Uterus (tissue), 4 donors: ENCODE results near the gene KCNAB2. TPM values are rescaled to one million over a fixed set of nuclear protein-coding genes. Genes with fewer than 3 reads are reported as not detected.
"Not testable (repeated sequence)": the region's sequence is repeated elsewhere in the genome, so short reads cannot be mapped to it uniquely, and the experiment has no call there.

Experiments
- DNase-seq, 2 donors: peaks; one replicate each; pipeline ENCODE4 v3.0.0-alpha.2; 2019 to 2020
- H3K27ac ChIP-seq, 2 donors: fragments of 200-600 bp; sonication (generic); 1 replicate in 1 of 2; 2 replicates in 1 of 2; pipeline ENCODE4 v1.5.1; 2016 to 2018
- H3K27me3 ChIP-seq, 2 donors: fragments of 200-600 bp; sonication (generic); one replicate each; pipeline ENCODE4 v1.5.1; 2018 to 2019; ENCODE audit warnings: control low read depth in 1 of 2
- H3K36me3 ChIP-seq, 2 donors: fragments of 200-600 bp; sonication (generic); one replicate each; pipeline ENCODE4 v1.5.1; 2019; ENCODE audit warnings: control low read depth in 1 of 2
- H3K4me1 ChIP-seq, 2 donors: fragments of 200-600 bp; sonication (generic); one replicate each; pipeline ENCODE4 v1.5.1; 2018 to 2019; ENCODE audit warnings: control low read depth in 1 of 2
- H3K4me3 ChIP-seq, 2 donors: fragments of 200-600 bp; sonication (generic); 1 replicate in 1 of 2; 2 replicates in 1 of 2; pipeline ENCODE4 v1.5.1; 2018 to 2019; ENCODE audit warnings: mild to moderate bottlenecking in 1 of 2
- H3K9me3 ChIP-seq, 2 donors: fragments of 200-600 bp; sonication (generic); one replicate each; pipeline ENCODE4 v1.5.1; 2019; ENCODE audit warnings: control low read depth in 1 of 2
- POLR2A ChIP-seq, 2 donors: fragments of 450-650 bp; IDR thresholded peaks; one replicate each; pipeline ENCODE4 v1.6.1; 2016; ENCODE audit warnings: antibody characterized with exemption in 2 of 2, mild to moderate bottlenecking in 1 of 2, moderate library complexity in 1 of 2
- intact Hi-C: fragments of 100-400 bp; cut with DNase I; formaldehyde crosslinking; loops from one replicate; pipeline ENCODE4 v1.15.1; 2023; ENCODE audit warnings: low total_unique reads
- total RNA-seq, 4 donors: library from RNA; depleted of rRNA in 3 of 4; stranded (reverse); fragments of >200 nt in 3 of 4; gene quantifications; one replicate each; pipeline versions ENCODE4 v1.1.0 to v1.2.4, GENCODE V29; 2014 to 2023
- TF ChIP-seq, protein P1 (sequence below), 4 experiments: fragments of 200-600 bp in 2 of 4; fragments of 450-650 bp in 2 of 4; sonication (generic) in 2 of 4; IDR thresholded peaks; one replicate each; pipeline ENCODE4 v1.5.1; 2016 to 2019; ENCODE audit warnings: antibody characterized with exemption in 4 of 4, mild to moderate bottlenecking in 2 of 4, moderate library complexity in 1 of 4
- donor health status: DM: yes; HTN: yes; CAD: no.

The KCNAB2 gene
- total RNA-seq, 4 donors from 2014 or later: 1.5 to 21.2 (median 12.9) TPM

DNA sequence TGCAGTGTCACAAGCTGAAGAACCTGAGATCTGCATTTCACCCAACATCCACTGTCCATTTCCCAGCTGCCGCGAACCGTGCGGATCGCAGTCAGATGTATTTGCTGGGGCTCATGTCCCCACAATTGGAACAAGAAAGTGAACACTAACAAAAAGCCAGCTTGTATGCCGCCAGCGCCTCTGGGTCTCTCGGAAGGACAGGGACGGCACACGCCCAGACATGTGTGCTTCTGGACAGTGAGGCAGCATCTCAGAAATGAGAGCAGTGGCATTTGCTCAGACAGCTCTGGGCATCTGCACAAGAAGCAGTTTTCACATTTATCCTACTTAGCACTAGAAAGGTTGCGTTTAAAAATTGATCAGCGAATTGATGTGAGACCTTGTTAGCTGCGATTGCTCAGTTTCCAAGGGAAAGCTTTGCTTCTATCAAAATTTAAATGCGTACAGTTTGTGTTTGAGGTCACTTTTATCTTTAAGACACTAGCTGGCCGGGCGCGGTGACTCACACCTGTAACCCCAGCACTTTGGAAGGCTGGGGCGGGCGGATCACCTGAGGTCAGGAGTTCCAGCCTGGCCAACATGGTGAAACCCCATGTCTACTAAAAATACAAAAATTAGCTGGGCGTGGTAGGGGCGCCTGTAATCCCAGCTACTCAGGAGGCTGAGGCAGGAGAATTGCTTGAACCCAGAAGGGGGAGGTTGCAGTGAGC is 28.7 kb downstream of the KCNAB2 start:
- no peak overlapping the region for H3K4me3 ChIP-seq
- H3K27ac ChIP-seq: no peak overlapping the region
- TF ChIP-seq POLR2A (IDR thresholded peaks at IDR 0.05): no peak
- TF ChIP-seq, protein P1, sequence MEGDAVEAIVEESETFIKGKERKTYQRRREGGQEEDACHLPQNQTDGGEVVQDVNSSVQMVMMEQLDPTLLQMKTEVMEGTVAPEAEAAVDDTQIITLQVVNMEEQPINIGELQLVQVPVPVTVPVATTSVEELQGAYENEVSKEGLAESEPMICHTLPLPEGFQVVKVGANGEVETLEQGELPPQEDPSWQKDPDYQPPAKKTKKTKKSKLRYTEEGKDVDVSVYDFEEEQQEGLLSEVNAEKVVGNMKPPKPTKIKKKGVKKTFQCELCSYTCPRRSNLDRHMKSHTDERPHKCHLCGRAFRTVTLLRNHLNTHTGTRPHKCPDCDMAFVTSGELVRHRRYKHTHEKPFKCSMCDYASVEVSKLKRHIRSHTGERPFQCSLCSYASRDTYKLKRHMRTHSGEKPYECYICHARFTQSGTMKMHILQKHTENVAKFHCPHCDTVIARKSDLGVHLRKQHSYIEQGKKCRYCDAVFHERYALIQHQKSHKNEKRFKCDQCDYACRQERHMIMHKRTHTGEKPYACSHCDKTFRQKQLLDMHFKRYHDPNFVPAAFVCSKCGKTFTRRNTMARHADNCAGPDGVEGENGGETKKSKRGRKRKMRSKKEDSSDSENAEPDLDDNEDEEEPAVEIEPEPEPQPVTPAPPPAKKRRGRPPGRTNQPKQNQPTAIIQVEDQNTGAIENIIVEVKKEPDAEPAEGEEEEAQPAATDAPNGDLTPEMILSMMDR (IDR thresholded peaks at IDR 0.05): no peak
- no peak for DNase-seq
- H3K27me3 ChIP-seq: no peaks in the 10 kb centered on the region
- H3K9me3 ChIP-seq: no peaks in the 10 kb centered on the region
- no peaks in the 10 kb centered on the region for H3K4me1 ChIP-seq
- H3K36me3 ChIP-seq: no peaks in the 10 kb centered on the region
- intact Hi-C loops: no loop called here

DNA sequence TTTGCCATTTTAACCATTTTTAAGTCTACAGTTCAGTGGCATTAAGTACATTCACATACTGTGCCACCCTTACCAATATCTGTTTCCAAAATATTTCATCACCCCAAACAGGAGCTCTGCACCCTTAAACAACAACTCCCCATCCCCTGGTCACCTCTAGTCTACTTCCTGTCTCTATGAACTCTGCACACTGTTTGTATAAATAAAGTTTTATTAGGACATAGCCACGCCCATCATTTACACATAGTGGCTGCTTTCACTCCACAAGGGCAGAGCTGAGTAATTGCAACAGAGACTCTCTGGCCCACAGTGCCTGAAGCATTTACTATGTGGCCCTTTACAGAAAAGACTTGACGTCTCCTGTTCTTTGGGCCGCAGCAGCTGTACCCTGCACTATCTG is 30.1 kb downstream of the KCNAB2 start:
- Histone ChIP-seq H3K9me3 (no peaks in the 10 kb centered on the region), H3K4me1 (no peaks in the 10 kb centered on the region), H3K27me3 (no peaks in the 10 kb centered on the region), H3K36me3 (no peaks in the 10 kb centered on the region), H3K27ac (no peak overlapping the region), H3K4me3 (no peak overlapping the region)
- no peak for DNase-seq
- TF ChIP-seq POLR2A (IDR thresholded peaks at IDR 0.05): no peak
- intact Hi-C loops: no loop called here

DNA sequence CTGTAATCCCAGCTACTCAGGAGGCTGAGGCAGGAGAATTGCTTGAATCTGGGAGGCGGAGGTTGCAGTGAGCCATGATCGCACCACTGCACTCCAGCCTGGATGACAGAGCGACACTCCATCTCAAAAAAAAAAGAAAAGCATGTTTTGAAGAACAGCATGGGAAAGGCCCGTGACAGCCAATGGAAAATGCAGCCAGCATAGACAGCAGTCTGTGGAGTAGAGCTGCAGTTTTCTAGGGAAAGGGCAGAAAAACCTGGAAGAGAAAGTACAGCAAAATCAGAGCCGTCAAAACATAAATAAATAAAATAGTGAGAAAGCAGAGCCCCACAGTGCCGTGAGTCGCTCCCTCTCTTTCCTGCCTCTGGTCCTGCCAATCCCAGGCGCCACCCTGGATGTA is 31.4 kb downstream of the KCNAB2 start:
- H3K27me3 ChIP-seq, H3K4me3 ChIP-seq, H3K9me3 ChIP-seq, intact Hi-C loops, H3K27ac ChIP-seq, H3K4me1 ChIP-seq, DNase-seq, H3K36me3 ChIP-seq: not testable (repeated sequence)

DNA sequence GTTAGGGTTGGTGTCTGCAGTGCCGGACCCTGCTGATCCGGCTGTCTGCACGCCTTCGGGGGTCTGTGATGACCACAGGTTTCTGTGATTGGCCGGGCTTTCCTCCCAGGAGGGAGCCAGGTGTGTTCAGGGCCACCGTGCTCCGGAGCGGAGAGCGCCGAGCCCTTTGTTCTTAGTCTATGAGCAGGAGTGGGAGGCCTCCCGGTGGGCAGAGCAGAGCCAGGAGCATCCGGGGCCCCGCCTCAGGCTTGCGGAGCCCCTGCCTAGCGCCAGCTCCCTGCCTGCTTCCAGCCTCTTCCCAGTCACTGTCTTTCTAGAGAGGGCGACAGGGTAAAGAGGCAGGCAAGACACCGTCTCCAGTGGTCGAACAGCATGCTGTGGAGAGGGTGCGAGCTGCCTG is 31.8 kb downstream of the KCNAB2 start:
- Histone ChIP-seq H3K27ac (no peak overlapping the region), H3K27me3 (no peaks in the 10 kb centered on the region), H3K9me3 (no peaks in the 10 kb centered on the region), H3K4me3 (no peak overlapping the region), H3K36me3 (no peaks in the 10 kb centered on the region), H3K4me1 (no peaks in the 10 kb centered on the region)
- intact Hi-C loops: no loop called here
- no peak for DNase-seq
- TF ChIP-seq, protein P1 (IDR thresholded peaks at IDR 0.05): no peak
- no peak for TF ChIP-seq POLR2A (IDR thresholded peaks at IDR 0.05)

DNA sequence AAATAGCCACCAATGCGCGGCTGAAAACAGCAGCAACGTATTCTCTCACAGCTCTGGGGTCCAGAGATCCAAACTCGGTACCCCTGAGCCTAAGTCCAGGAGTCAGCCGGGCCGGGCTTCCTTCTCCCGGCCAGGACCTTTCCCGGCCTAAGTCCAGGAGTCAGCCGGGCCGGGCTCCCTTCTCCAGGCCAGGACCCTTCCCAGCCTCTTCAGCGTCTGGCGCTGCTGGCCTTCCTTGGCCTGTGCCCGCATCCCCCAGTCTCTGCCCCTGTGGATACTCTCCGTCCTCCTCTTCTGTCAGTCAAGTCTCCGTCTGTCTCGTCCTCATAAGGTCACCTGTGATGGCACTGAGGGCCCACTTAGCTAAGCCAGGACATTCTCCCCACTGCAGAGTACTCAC is 32.2 kb downstream of the KCNAB2 start:
- no peak for DNase-seq
- intact Hi-C loops: no loop called here
- Histone ChIP-seq H3K27ac (no peak overlapping the region), H3K9me3 (no peaks in the 10 kb centered on the region), H3K4me3 (no peak overlapping the region), H3K4me1 (no peaks in the 10 kb centered on the region), H3K36me3 (no peaks in the 10 kb centered on the region), H3K27me3 (no peaks in the 10 kb centered on the region)
- TF ChIP-seq POLR2A (IDR thresholded peaks at IDR 0.05): no peak
- TF ChIP-seq, protein P1 (IDR thresholded peaks at IDR 0.05): no peak

DNA sequence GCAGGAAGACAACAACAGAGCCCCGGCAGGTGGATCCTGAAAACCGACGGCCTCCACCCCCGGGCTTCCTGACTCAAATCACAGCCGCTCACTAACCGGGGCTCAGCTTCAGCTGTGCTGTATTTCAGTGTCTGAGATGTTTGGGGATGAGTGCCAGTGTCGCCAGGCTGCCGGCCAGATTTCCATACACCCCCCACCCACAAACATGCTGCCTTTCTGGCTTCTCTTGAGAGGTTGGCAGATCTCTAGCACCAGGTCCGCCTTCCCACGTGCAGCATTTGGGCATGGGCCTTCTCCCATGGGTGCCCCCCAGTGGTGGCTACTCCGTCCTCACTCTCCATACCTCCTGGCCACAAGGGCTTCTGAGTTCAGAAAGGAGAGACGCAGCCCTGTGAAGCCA is 34.8 kb downstream of the KCNAB2 start:
- Histone ChIP-seq H3K36me3 (no peaks in the 10 kb centered on the region), H3K4me1 (no peaks in the 10 kb centered on the region), H3K9me3 (no peaks in the 10 kb centered on the region), H3K27me3 (no peaks in the 10 kb centered on the region), H3K4me3 (no peak overlapping the region), H3K27ac (no peak overlapping the region)
- no peak for TF ChIP-seq POLR2A (IDR thresholded peaks at IDR 0.05)
- TF ChIP-seq, protein P1 (IDR thresholded peaks at IDR 0.05): no peak
- intact Hi-C loops: no loop called here
- no peak for DNase-seq
